Gastrocnemius medialis (tissue), 4 donors: ENCODE results near the gene RPS6KL1.

Source experiments
- CTCF ChIP-seq, 5 experiments: fragments of 450-650 bp in 3 of 5; fragments of 200-600 bp in 2 of 5; sonication (generic) in 2 of 5; IDR thresholded peaks in 4 of 5; conservative IDR thresholded peaks in 1 of 5; 1 replicate in 4 of 5; 2 replicates in 1 of 5; pipeline ENCODE4 v1.5.1; 2016 to 2019; ENCODE audit warnings: antibody characterized with exemption in 5 of 5, mild to moderate bottlenecking in 3 of 5, moderate library complexity in 3 of 5
- POLR2A ChIP-seq, 2 donors: fragments of 450-650 bp; IDR thresholded peaks; one replicate each; pipeline ENCODE4 v1.6.1; 2017; ENCODE audit warnings: antibody characterized with exemption in 2 of 2, mild to moderate bottlenecking in 2 of 2, moderate library complexity in 2 of 2

GRCh38 chr14:74864198-74864597 is 58.9 kb downstream of the RPS6KL1 start:
- no peak for TF ChIP-seq CTCF (IDR thresholded peaks at IDR 0.05 in 4 of 5, conservative IDR thresholded peaks at IDR 0.05 in 1 of 5)
- no peak for TF ChIP-seq POLR2A (IDR thresholded peaks at IDR 0.05)
